NCI-H82 treated with DMSO at 0.1 percent for 48 hours (cell line): ENCODE measurements around the gene MARCHF2.

Experiments
- DNase-seq: peaks from one replicate; lab custom pipeline; 2025; ENCODE audit not compliant: unreplicated experiment; lab: John Stamatoyannopoulos, UW

The MARCHF2 gene

GRCh38 chr19:8473648-8474476 is 60.8 kb downstream of the MARCHF2 start:
- DNase-seq = no peak

GRCh38 chr19:8475005-8475404 is 61.9 kb downstream of the MARCHF2 start:
- no peak for DNase-seq

DNA sequence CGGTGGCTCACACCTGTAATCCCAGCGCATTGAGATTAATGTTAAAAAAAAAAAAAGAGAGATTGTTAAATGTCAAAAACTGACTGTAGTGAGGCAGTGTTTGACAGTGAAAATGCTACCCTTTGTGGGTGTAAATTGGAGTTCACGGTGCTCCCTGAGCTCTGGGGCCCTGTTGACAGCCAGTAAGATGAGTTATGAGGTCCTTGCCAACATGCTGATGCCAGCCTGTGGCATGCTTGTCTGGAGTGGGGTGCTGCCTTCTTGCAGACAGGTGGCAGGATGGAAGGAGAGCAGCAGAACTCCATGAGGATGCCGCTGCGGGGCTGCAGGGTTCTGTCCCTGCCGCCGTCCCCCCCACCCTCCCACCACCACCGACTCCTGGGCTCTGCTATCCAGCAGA is 63.4 kb downstream of the MARCHF2 start:
- DNase-seq = no peak

GRCh38 chr19:8477889-8478288 is 64.8 kb downstream of the MARCHF2 start:
- no peak for DNase-seq

DNA sequence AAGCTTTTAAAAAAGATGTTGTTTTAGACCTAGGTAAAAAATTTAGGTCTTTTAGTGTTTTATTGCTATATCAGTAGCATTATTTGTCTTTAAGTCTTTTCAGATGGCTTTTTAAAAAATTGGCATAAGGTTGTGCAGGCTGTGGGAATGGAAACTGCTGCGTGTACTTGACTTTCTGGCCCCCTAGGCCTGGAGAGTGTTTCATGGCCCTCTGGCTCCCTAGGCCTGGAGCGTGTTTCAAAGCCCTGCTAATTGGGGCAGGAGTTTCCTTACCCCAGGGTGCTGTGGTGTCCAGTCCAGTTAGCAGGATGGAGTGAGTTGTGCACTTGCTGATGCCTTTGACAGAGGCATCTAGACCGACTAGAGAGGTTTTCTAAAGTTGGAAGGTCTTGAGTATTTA is 65.5 kb downstream of the MARCHF2 start:
- no peak for DNase-seq

- DNase-seq = no peak
Observed at GRCh38 chr19:8481201-8481600, 68.1 kb downstream of the MARCHF2 start.

GRCh38 chr19:8481616-8482015 is 68.5 kb downstream of the MARCHF2 start:
- no peak for DNase-seq

GRCh38 chr19:8482696-8483095 is 69.6 kb downstream of the MARCHF2 start:
- DNase-seq = no peak

- DNase-seq = no peak
Observed at GRCh38 chr19:8483165-8483564, 70.1 kb downstream of the MARCHF2 start.

DNA sequence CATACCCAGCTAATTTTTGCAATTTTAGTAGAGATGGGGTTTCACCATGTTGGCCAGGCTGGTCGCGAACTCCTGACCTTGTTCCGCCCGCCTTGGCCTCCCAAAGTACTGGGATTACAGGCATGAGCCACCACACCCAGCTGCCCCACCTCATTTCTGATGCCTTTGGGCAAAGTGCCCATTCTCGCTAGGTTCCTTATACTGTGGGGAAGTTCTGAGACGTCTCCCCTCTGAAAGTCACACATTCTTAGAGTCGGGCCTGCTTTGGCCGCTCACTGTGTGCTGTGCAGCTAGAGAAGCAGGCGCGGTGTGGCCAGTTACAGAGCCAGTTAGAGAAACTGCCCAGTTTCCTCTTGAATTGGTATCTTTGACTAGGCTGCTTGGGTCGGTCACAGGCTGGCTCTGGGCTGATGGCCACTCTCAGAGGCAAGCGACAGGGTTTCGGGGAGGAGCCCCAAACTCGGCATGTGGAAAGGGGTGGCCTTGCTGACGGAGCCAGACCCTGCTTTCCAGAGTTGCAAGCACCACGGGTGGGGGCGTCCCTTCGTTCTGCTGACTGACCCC is 71.3 kb downstream of the MARCHF2 start:
- no peak for DNase-seq

GRCh38 chr19:8485561-8486371 is 72.7 kb downstream of the MARCHF2 start:
- DNase-seq = no peak

GRCh38 chr19:8486661-8487136 is 73.6 kb downstream of the MARCHF2 start:
- no peak for DNase-seq

DNA sequence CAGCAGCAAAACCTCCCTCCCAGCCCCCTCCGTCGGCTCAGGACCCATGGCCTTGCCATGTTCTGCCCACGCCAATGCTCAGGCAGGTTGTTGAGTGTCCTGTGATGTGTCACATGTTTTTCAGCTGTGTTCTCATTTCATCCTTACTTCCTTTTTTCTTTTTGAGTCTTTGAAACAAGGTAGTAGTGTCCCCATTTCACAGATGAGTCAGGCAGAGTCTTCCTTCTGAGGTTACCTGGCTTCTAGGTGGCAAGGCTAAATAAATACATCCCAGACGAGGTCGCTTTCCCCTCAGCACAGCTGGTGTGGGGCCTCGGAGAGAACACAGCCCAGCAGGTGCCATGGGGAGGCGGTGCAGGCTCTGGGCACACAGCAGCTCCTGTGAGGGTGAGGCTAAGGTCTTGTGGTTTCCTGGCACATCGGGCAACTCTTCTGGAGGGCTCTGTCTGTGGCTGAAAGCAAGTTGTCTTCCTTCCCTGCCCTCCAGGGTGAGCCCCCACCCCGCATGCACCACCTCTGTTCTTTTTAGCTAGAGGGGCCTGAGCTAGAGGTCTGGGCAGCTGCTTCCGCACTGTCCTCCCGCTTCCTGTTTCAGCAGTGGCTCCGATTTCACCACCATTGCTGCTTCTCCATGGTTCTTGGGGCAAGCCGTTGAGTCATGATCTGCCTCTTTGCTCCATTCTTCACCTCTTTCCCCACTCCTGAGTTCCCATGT is 74.2 kb downstream of the MARCHF2 start:
- no peak for DNase-seq

DNA sequence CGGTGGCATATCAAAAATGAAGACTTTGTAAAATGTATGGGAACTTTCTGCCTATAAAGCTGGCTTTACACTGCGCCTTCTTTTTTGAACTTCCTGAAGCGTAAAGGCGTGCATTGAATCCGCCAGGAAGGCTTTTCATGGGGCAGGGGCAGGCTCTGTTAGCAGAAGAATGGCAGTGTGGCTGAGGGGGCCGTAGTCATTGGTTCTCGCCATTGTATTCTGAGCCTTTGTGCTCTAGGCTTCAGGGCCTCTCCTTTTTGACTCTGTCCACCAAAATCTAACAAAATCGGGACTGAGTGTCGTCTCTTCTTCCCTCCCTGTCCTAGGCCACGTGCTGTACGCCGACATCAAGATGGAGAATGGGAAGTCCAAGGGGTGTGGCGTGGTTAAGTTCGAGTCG is 75.3 kb downstream of the MARCHF2 start:
- DNase-seq = no peak
